Lower leg skin (tissue), 3 donors: ENCODE measurements around the gene PLA2G4F.

Experiments
- CTCF ChIP-seq, 3 donors: fragments of 450-650 bp; IDR thresholded peaks; one replicate each; pipeline ENCODE4 v1.5.1; 2016; ENCODE audit warnings: antibody characterized with exemption in 3 of 3, mild to moderate bottlenecking in 3 of 3, moderate library complexity in 2 of 3
- POLR2A ChIP-seq, 2 donors: fragments of 450-650 bp; IDR thresholded peaks; one replicate each; pipeline ENCODE4 v1.6.1; 2016 to 2017; ENCODE audit warnings: antibody characterized with exemption in 2 of 2, mild to moderate bottlenecking in 1 of 2, moderate library complexity in 1 of 2

- TF ChIP-seq CTCF (IDR thresholded peaks at IDR 0.05) (no peak), POLR2A (IDR thresholded peaks at IDR 0.05) (no peak)
These were observed 24.3 kb downstream of the PLA2G4F start for GRCh38 chr15:42131826-42132806.
